Activated effector memory CD4-positive, alpha-beta T cell treated with anti-CD3 and anti-CD28 coated beads, Interleukin-2, amount 50 U/mL, for 16 hours (primary cell): Measurements from ENCODE around the gene SH3D21.

Experiments used
- DNase-seq: peaks from one replicate; pipeline ENCODE4 v3.0.0-alpha.2; 2020

Gene SH3D21

DNA sequence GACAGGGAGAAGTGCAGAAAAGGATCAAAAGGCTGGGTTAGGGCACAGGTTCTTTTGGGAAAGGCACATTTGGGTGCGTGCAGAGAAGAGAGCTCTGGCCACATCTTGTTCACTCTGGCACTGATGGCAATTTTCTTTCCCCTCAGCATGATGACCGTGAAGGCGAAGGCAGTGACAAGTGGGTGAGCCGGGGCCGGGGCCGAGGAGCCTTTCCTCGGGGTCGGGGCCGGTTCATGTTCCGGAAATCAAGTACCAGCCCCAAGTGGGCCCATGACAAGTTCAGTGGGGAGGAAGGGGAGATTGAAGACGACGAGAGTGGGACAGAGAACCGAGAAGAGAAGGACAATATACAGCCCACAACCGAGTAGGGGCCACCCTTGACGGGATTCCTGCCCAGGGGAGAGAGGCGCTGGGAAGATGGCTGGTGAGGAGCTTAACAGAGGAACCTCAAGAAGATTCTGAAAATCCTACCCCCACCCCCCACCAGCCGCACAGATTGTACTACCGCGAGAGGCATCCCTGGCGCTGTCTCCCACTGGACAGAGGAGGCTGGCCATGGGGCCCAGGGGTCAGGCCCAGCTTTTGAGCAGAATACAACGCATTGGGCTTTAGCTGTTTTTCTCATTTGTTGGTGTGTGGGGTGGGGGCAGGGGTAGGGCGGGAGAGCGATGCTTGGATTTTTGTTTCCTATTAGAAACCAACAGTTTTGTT is 2.4 kb upstream of the SH3D21 start:
- DNase-seq, result peak; percentile 61

DNA sequence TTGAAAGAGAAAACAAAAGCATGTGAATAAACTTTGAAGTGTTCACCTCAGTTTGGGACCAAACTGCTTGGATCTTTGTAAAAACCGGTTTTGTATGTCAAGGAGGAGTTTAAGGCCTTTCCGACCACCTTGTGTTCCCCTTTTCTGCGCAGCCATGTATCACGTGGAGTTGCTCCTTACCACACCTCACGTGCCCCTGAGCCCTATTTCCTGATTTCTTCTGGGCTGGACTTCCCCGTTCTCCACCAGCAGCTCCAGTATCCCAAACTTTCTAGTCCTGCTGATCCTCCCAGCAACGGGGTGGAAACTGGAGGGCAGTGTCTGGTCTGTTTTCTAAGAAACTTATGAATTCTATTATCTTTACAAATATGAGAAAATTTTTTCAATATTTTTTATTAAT is 1.6 kb upstream of the SH3D21 start:
- DNase-seq, result peak; percentile 42

DNA sequence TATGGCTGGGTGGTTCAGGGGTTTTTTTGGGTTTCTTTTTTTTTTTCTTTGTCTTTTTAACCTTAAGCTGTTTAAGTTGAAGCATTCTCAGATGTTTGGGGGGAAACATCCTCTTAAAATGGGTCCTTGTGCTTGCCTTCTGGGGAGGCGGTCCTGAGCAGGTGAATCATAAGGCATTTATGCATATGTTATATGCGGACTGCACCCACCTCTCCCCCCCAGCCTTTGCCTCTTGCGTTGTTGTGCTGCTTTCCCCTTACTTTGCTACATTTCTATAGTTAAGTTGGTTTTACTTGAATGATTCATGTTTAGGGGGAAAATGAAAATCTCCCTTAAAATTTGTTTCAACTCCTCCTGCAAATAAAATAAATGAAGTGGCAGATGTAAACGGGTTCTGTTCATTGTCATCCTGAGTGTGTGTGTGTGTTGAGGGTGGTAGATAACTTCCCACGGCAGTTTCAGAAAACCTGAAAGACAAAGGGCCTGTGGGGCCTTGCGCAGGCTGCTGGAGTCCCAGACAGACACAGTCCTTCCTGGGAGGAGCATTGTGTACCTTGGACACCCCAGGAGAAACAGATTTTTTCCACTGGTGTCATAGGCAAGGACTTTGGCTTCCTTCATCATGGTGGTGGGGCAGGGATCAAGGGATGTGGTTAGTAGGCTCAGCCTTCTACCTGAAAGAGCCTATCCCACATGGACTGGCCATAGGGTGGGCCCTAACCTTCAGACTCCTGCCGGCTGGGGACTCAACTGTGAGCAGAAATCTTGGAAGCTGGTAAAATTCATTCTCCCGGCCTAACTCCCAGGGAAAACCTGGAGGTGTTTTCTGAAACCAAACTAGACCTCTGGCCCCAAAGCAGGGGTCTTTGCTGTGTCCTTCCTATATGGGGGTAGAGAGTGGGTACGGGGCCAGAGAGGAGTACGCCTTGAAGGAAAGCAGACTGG is 926 bp upstream of the SH3D21 start:
- peak; percentile 68 for DNase-seq

DNA sequence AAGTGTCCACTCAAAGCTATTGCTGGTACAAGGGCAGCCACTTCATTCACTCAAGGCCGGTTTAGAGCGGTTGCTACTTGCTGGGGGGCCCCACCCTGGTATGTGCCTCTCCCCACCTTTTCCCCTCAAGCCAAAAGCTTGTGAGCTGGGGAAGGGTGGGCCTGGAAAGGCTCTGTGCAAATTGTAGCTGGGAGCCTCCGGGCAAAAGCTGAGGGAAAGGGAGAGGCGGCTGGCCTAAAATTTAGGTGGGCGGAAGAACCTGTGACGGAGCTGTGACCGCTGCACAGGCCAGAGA is 306 bp upstream of the SH3D21 start:
- no peak for DNase-seq

DNA sequence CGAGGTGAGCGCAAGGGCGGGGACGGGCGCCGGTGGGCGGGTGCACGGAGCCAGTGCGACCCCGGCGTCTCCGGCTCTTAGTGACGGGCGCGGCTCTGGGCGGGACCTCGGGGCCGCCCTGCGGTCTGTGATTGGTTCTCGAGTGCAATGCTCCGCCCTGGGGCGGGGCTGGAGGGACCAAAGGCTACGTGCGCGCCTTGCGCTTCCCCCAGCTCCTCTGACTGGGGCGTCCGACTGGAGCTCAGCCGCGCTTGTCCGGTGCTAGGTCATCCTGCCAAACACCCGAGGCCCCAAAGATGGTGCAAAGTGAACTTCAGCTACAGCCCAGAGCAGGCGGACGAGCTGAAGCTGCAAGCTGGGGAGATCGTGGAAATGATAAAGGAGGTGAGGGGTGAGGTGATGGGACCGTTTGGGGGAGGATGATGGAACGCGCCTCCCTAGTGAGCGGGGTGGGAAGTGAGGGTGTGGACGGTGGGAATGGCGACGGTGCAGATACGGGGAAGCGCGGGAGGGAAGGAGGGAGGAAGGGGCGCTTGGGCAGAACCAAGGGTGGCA is 811 bp downstream of the SH3D21 start:
- peak; percentile 97 for DNase-seq

DNA sequence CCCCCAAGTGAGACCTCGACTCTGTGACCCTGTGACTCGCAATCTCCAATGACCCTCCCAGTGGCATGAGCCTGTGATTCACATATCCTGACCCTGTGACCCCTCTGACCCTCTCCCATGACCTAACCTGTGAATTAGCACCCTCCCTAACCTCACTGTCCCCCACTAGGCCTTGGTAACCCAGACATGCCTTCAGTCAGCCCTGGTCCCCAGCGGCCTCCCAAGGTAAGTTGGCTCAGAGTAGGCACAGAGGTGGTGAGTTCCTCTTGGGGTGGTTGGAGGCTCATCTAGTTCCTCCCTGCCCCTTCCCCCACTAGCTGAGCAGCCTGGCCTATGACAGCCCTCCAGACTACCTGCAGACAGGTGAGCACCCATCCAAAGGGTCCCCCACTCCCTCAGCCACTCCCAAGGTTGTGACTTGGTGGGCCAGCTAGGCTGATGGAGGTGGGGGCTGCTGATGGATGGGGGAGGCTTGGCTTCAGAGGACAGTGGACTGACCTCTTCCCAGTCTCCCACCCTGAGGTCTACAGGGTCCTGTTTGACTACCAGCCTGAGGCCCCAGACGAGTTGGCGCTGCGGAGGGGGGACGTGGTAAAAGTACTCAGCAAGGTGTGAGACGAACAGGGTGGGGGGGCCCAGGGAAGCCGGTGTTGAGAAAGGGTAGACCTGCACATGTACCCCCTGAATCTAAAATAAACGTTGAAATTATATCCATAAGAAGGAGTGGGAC is 1.6 kb downstream of the SH3D21 start:
- DNase-seq, result peak; percentile 60

DNA sequence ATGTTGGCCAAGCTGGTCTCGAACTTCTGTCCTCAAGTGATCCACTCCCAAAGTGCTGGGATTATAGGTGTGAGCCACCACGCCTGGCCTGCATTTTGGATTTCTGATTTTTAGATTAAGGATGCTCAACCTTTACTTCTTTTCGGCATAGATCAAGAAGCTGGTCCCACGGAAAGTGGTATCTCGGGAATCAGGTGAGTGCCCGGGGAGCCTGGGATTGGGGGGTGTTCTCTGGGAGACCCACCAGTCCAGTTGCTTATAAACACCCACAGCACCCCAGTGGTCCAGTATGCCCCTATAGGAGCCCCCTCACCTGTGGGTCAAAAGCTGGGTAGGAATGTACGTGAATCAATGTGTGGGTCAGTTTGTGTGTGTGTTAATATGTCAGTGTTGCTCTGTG is 3.2 kb downstream of the SH3D21 start:
- DNase-seq, result peak; percentile 53

DNA sequence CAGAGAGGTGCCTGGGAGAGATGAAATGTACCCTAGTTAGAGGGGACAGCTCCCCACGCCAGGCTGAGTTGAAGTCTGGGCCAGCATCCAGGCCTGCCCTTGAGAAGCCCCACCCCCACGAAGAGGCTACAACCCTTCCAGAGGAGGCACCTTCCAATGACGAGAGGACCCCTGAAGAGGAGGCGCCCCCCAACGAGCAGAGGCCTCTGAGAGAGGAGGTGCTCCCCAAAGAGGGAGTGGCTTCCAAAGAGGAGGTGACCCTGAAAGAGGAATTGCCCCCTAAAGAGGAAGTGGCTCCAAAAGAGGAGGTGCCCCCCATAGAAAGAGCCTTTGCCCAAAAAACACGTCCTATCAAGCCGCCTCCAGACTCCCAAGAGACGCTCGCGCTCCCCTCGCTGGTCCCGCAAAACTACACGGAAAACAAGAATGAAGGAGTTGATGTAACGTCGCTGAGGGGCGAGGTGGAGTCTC is 14.2 kb downstream of the SH3D21 start:
- DNase-seq, result no peak

DNA sequence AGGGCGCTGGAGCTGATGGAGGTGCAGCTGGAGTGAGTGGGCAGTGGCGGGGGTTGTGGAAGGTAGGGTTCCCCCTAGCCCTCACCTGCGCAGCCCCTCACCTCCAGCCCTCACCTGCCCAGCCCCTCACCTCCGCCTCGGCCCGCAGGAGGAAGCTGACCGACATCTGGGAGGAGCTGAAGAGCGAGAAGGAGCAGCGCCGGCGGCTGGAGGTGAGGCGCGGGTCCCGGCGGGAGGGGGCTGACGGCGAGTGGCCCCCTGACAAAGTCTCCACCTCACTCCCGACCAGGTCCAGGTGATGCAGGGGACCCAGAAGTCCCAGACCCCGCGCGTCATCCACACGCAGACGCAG is 14.6 kb downstream of the SH3D21 start:
- DNase-seq, result no peak

DNA sequence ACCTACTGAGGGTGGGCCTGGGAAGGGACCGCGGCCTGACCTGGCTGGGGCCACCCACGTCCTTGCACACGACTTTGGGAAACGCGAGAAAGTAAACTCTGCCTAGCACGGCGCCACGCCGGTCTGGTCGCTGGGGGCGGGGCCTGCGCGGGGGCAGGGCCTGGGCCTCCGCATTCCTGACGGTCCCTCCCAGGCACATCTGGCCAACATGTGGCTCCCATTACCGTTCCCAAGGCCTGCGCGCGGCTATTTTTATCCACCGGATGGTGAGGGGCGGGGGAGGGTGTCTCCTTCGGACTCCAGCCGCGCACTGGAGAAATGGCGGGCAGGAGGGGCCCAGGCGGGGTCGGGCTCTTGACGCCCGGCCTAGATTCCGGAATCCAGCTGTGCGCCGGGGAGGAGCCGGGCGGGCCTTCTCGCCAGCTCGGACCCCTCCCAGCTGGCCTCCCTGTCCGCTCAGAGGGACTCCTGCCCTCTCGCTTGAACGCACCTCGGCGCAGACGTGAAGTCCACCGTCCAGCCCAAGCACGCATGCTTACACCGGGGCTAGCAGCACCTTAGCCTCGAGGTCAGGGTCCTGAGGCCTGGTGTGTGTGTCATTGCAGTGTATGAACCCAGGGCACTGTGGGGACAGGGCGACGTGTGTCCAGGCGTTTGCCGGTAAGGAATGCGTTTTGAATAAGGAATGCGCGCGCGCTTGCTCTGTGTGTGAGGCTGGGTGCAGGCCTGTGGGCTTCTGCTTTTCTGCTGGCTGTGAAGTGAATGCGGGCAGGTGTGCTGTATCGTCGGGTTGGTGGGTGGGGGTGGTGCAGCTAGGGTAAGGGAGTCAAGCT is 15.2 kb downstream of the SH3D21 start:
- DNase-seq, result peak; percentile 80

DNA sequence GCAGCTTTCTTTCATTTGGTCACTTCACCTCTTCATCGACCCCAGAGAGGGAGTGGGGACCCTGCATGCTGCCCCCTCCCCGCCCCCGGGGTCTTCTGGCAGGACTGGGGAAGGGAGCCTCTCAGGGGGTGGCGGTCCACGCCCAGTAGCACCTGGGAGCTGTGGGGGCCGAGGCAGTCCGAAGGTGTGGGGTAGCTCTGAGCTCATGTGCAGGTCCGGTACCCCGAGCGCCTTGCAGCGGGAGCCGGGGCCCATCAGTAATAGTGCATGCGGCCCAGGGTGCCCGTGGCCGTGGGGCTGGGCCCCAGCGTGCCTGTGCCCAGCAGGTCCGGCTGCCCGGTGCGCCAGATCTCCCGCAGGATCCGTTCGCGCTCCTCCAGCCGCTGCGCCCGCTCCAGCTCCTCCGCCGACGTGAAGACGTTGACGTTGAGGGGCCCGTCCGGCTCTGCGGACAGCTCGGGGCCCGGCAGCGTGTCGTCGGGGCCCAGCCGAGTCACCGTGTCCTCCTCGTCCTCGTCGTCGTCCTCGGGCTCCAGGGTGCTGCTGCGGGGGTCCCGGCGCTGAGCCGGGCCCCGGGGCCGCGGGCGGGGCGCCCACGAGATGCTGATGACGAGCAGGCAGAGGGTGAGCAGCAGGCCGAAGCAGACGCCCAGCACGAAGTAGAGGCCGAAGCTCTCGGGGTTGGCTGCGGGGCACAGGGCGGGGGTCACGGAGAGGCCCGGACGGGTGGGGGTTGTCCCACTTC is 16.0 kb downstream of the SH3D21 start:
- no peak for DNase-seq

DNA sequence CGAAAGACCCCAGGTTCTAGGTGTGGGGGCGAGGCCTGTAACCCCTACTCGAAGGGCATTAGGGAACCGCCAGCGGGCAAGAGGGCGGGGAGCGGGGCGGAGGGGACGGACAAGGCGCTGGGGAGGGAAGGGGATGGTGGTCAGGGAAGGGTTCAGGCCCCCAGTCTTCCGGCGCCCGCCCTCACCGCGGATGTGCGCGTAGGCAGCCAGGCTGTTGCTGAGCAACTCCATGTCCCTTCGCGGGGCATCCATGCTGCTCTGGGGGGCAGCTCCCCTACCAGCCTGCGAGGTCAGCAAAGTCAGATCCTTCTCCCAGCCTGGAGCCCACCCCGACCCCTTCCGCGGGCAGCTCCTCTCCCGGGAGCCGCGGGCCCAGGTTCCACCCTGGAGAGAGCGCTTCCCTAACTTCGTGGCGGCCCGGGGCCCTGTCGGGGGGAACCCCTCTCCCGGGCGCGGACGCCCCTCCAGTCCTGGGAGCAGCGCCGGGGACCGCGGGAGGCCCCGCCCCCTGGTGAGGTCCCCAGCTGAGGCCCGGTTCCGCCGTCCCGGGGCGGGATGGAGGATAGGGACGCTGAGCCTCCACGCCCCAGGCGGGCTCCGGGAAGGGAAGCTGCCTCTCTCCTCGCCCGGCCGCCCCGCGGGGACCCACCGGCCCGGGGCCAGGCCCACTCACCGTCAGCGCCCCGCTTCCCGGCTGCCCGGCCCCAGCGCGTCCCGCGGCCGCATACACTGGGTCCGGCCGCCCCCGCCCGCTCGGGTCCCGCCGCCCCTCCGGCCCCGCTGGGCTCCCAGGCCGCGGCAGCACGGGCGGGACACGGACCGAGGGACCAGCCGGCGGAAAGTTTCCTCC is 16.8 kb downstream of the SH3D21 start:
- peak; percentile 73 for DNase-seq

DNA sequence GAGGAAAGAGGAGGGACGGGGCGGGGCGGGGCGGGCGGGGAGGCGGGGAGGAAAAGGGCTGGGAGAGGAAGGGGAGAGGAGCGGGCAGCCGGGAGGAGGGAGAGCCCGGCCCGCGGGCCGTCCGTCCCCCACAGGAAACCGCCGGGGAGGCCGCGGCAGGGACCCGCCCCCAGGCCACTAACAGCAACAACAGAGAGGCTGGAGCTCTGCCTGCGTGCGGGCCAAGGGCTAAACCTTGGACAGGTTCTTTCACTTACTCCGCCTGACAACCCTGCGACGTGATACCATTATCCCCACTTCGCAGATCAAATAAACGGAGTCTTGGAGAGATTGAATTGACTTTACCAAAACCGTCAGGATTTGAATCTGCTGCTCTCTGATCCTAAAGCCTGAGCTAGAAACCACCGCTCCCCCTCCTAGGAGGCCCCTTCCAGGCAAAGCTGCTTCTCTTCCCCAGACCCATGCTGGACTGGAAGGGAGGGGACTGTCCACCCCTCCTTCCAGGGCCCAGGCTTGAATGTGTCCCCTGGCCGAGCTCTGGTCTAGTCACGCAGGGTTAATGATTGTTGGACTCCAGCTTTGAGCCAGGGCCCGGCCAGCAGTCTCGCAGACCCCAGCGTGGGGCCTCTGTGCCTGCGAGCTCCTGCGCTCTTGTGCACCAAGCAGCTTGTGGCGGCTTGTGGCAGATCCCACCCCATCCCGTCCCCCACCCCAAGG is 17.6 kb downstream of the SH3D21 start, which contains the start of gene EVA1B:
TSS of gene EVA1B (minus strand) at position 10 of the 717 bp plus-strand sequence. CDS start 608 bp downstream, outside the sequence.
- peak; percentile 85 for DNase-seq

DNA sequence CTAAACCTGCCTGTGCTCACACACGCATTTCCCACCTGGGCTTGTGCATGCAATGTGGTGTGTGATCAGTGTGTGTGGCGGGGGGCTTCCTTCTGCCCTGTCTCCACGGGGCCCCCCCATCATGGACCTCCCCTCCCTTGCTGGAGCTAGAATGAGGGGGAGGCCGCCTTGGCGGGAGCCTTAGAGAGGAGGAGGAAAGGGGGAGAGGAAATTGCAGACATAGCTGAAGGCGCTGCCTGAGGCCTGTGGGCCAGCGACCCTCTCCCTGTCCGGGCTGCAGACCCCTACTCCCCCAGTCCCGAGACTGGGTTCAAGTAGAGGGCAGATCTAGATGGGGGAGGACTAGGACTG is 18.2 kb downstream of the SH3D21 start:
- DNase-seq, result no peak

DNA sequence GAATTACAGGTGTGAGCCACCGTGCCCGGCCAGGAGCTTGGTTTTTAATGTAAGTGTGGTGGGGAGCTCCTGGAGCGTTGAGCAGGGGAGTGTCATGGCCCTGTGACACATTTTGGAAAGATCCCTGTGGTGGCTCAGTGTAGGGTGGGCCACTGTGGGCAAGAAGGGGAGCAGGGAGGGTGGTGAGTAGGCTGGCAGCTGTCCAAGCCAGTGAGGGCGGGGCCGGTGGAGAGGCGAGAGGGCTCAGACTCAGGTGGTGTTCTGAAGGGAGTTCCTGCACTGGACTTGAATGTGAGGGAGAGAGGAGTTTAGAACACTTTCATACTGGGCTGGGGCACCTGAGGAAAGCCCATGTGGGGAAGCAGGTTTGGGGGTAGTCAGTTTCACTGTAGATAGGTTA is 20.3 kb downstream of the SH3D21 start:
- no peak for DNase-seq

DNA sequence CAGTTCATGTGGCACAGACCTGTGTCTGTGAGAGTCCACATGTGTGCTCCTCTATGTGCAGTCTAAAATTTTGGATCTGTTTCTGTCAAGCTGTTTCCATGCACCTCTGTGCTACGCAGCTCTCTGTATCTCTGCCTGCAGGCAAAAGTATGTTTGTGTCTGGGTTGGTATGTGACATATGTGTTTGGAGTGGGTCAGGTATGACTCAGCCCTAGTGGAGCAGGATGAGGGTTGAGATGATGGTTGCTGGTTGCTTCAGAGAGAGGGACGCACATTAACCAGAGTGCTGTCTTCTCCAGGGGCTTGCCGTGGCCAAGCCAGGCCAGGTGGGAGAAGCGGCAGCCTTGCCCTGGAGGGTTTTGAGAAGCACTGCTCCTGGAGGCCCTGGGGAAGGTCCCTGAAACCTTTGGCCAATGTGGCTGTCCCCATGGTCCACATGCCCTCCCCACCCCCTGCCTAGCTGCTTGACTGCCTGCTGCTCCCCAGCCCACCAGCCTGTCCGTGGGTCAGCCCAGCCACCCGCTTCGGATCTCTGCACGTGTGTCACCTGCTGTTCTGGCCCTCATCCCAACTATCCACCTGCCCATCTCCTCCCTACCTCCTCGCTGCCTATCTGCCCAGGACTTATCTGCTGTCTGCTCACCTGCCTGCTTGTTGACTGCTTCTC is 21.4 kb downstream of the SH3D21 start:
- no peak for DNase-seq

DNA sequence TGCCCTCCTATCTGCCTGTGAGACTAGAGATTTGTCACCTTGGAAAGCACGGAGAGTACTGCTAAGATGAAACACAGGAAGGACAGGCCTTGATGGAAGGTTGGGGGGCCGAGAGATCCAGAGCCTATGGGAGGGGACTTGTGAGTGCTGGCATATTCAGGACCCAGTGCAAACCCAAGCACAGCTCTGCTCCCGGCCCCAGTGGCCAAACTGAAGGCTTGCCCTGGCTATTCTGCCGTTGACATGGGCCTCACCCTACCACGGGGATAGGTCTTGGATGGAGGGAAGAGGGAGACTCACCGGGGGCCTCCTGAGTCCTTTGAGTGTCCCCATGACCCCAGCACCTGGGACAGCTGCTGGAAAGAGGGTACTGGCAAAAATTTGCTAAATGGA is 21.9 kb downstream of the SH3D21 start:
- no peak for DNase-seq

DNA sequence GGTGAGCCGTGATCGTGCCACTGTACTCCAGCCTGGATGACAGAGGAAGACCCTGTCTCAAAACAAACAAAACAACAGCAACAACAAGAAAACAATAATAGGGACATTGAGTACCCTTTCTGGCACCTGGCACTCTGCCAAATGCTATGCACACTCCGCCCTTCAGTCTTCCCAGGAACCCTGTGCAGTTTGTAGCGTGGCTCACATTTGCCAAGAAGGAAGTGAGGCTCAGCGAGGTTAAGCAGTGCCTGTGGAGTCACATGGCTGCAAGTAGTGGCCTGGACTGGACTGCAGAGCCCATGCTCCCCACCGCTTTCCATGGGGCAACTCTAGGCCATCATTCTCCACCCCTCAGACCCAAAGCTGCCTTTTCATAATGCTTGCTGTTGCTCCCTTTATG is 22.5 kb downstream of the SH3D21 start:
- no peak for DNase-seq

DNA sequence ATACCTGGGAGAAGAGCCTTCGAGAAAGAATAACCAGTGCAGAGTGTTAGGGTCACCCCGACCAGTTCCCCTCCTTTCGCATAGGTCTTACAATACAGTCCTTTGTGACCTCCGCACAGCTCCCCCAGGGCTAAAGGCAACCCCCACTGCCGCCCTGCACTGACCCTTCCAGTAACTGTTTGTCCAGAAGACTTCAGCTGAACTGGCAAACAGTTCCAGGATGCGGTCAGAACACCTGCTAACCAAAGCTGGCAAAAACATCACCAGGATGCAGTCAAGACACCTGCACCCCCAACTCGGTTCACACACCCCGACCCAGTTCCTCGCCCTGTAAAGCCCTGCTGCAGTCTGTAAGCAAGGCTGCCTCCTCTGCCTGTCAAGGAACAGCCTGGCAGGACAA is 23.6 kb downstream of the SH3D21 start:
- DNase-seq, result no peak
